Skeletal muscle cell (primary cell): ENCODE results near the gene TMEM245.
"Not testable (repeated sequence)": the region's sequence is repeated elsewhere in the genome, so short reads cannot be mapped to it uniquely, and the experiment has no call there.

Source experiments
- DNase-seq: peaks from one replicate; pipeline ENCODE4 v3.0.0-alpha.2; 2010; ENCODE audit warnings: low read depth
- H3K4me3 ChIP-seq: 2 replicates; pipeline ENCODE4 v1.5.1; 2011; ENCODE audit warnings: low read depth, mild to moderate bottlenecking, control low read depth, low read length, moderate library complexity

Gene TMEM245

GRCh38 chr9:109082091-109082620, 37.6 kb downstream of the TMEM245 start:
- H3K4me3 ChIP-seq = no peak overlapping the region
- no peak for DNase-seq

- H3K4me3 ChIP-seq = no peak overlapping the region
- no peak for DNase-seq
These were observed 45.4 kb downstream of the TMEM245 start for GRCh38 chr9:109074236-109074889.

GRCh38 chr9:109072821-109073435, 46.8 kb downstream of the TMEM245 start:
- no peak for DNase-seq

GRCh38 chr9:109072133-109072692, 47.5 kb downstream of the TMEM245 start:
- no peak for DNase-seq
- H3K4me3 ChIP-seq = no peak overlapping the region

More at GRCh38 chr9:109072821-109073435, 46.8 kb downstream of the TMEM245 start:
- H3K4me3 ChIP-seq = no peak overlapping the region

- H3K4me3 ChIP-seq = no peak overlapping the region
- no peak for DNase-seq
These were observed 51.0 kb downstream of the TMEM245 start for GRCh38 chr9:109068764-109069163.

GRCh38 chr9:109064963-109065702, 54.6 kb downstream of the TMEM245 start:
- no peak overlapping the region for H3K4me3 ChIP-seq
- no peak for DNase-seq

- H3K4me3 ChIP-seq = no peak overlapping the region
- no peak for DNase-seq
These were observed 56.0 kb downstream of the TMEM245 start for GRCh38 chr9:109063760-109064159.

GRCh38 chr9:109062543-109062942, 57.2 kb downstream of the TMEM245 start:
- no peak for DNase-seq
- H3K4me3 ChIP-seq = no peak overlapping the region

GRCh38 chr9:109060191-109060590, 59.6 kb downstream of the TMEM245 start:
- DNase-seq = no peak
- no peak overlapping the region for H3K4me3 ChIP-seq

- not testable (repeated sequence) for DNase-seq
These were observed 66.6 kb downstream of the TMEM245 start for GRCh38 chr9:109053121-109053520.

GRCh38 chr9:109052416-109052815, 67.3 kb downstream of the TMEM245 start:
- DNase-seq = no peak
- no peak overlapping the region for H3K4me3 ChIP-seq

More at GRCh38 chr9:109053121-109053520, 66.6 kb downstream of the TMEM245 start:
- not testable (repeated sequence) for H3K4me3 ChIP-seq

- DNase-seq = no peak
- no peak overlapping the region for H3K4me3 ChIP-seq
These were observed 68.0 kb downstream of the TMEM245 start for GRCh38 chr9:109051733-109052132.

GRCh38 chr9:109050444-109050843, 69.3 kb downstream of the TMEM245 start:
- no peak for DNase-seq
- H3K4me3 ChIP-seq = no peak overlapping the region

- DNase-seq = no peak
- H3K4me3 ChIP-seq = no peak overlapping the region
These were observed 70.9 kb downstream of the TMEM245 start for GRCh38 chr9:109048822-109049221.

GRCh38 chr9:109047259-109047658, 72.5 kb downstream of the TMEM245 start:
- no peak overlapping the region for H3K4me3 ChIP-seq
- no peak for DNase-seq

GRCh38 chr9:109046346-109046745, 73.4 kb downstream of the TMEM245 start:
- no peak for DNase-seq
- H3K4me3 ChIP-seq = no peak overlapping the region

- no peak for DNase-seq
- no peak overlapping the region for H3K4me3 ChIP-seq
These were observed 76.2 kb downstream of the TMEM245 start for GRCh38 chr9:109043578-109043977.

GRCh38 chr9:109040571-109040970, 79.2 kb downstream of the TMEM245 start:
- no peak overlapping the region for H3K4me3 ChIP-seq
- no peak for DNase-seq

- no peak for DNase-seq
- H3K4me3 ChIP-seq = no peak overlapping the region
These were observed 80.2 kb downstream of the TMEM245 start for GRCh38 chr9:109039539-109039938.
